H54 (cell line): ENCODE data around the gene TRIM7.
A peak's percentile ranks its signal among the peaks of the same experiment; 100 is the strongest.
"Not testable (repeated sequence)": the region's sequence is repeated elsewhere in the genome, so short reads cannot be mapped to it uniquely, and the experiment has no call there.

Experiments used
- DNase-seq: peaks from one replicate; pipeline ENCODE4 v3.0.0; 2011; ENCODE audit warnings: low spot score, mixed read lengths; ENCODE audit not compliant: insufficient read length
- FAIRE-seq: peaks from 3 replicates; lab custom pipeline; 2011; peaks lifted over from hg19 to GRCh38; lab: Jason Lieb, UNC
- POLR2A ChIP-seq: IDR thresholded peaks from 2 replicates; pipeline ENCODE4 v1.6.1; 2011; ENCODE audit warnings: low read depth, mild to moderate bottlenecking, low read length

Gene TRIM7

GRCh38 chr5:181223729-181224389 is 18.9 kb upstream of the TRIM7 start:
- no peak for FAIRE-seq
- DNase-seq, result no peak
- peak; percentile 82 for TF ChIP-seq POLR2A

DNA sequence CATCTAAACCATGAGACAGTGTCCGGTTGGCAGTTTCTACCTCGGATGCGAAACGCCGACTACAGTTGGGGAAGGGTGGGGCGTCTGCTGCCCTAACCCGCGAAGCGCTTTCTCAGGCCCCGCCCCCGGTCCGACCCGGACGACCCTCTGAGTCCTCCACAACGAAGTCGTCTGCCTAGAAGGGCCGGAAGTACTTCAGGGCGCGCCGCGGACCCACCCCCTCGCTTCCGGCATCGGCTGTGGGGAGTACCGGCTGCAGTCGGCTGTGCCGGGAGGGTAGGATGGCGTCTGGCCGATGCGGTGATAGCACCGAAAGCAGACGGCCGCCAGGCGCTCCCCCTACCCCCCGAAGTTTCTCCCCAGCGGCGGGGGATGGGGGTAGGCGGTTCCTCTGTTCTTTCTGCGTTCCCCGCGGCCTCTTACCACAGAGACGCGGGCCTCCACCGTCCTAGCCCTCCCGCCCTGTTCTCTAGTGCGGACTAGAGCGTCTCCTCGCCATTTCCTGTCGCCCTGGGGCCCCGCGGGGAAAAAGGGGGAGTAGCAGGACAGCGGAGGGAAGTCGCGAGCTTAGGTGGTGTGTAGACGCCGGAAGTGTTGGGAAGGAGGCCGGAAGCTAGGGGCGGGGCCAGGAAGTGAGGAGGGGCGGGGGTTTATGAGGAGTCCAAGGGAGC is 18.2 kb upstream of the TRIM7 start, which contains the start of gene TRIM41:
Gene TRIM41 (plus strand): TSS at position 224 of the 671 bp plus-strand sequence. CDS start 719 bp downstream, outside the sequence.
- DNase-seq, result peak; percentile 79
- FAIRE-seq, result no peak
- peak; percentile 66 for TF ChIP-seq POLR2A

GRCh38 chr5:181222630-181223057 is 17.6 kb upstream of the TRIM7 start:
- DNase-seq (no peak), FAIRE-seq (no peak)
- TF ChIP-seq POLR2A, result no peak

DNA sequence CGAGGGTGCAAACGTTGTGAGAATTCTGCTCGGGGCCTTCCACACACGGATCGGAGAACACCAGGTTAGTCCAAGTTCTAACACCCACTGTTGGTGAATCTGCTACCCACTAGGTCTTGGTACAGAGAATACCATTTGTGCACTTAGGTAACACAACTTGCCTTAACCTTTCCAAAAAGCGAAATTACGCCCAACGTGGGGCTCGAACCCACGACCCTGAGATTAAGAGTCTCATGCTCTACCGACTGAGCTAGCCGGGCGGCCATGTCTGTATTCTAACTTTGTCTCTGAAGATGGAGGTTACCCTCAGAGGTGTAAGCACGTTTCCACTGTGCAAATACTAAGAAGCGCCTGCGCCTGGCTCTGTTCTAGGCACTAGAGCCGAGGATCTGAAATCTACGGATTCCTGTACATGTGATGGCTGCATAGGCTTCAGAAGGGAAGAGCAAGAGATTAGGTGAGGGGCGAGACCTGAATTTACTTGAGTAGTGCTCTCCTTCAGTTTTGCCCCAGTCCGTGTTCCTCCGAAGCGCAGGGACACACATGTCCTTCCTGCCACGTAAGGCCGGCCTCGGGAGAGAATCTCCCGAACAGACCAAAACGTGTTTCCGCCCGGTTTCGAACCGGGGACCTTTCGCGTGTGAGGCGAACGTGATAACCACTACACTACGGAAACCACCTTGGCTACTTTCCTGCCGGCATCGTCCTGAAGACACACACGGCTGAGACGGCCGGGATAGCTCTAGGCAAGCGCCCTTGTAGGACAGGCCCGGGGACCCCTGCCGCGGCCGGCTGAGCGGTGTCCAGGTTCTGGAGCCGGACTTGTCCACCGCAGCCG is 17.0 kb upstream of the TRIM7 start:
- FAIRE-seq (peak; percentile 48), DNase-seq (peak; percentile 56)
- peak; percentile 72 for TF ChIP-seq POLR2A

- FAIRE-seq (no peak), DNase-seq (no peak)
- TF ChIP-seq POLR2A, result no peak
Measured at GRCh38 chr5:181221105-181221791, 16.3 kb upstream of the TRIM7 start.

GRCh38 chr5:181220178-181220515 is 15.2 kb upstream of the TRIM7 start:
- DNase-seq, result no peak
- no peak for FAIRE-seq
- no peak for TF ChIP-seq POLR2A

GRCh38 chr5:181219262-181220177 is 14.5 kb upstream of the TRIM7 start:
- TF ChIP-seq POLR2A, result no peak
- FAIRE-seq, result no peak
- no peak for DNase-seq

DNA sequence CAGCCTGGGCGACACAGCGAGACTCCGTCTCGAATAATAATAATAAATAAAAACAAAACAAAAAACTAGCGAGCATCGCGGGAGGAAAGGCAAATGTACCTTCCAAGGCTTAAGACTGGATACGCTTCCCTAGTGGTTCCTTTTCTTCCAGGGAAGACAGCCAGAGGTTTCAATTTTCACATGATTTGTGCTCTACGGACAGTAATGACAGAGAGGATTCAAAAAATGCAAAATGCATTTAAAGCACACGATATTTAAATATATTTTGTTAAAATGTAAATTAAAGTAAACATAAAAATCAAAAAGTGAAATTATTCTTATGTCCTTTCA is 13.8 kb upstream of the TRIM7 start:
- no peak for TF ChIP-seq POLR2A
- FAIRE-seq (no peak), DNase-seq (no peak)

- no peak for FAIRE-seq
Measured at GRCh38 chr5:181217803-181218062, 12.7 kb upstream of the TRIM7 start.

DNA sequence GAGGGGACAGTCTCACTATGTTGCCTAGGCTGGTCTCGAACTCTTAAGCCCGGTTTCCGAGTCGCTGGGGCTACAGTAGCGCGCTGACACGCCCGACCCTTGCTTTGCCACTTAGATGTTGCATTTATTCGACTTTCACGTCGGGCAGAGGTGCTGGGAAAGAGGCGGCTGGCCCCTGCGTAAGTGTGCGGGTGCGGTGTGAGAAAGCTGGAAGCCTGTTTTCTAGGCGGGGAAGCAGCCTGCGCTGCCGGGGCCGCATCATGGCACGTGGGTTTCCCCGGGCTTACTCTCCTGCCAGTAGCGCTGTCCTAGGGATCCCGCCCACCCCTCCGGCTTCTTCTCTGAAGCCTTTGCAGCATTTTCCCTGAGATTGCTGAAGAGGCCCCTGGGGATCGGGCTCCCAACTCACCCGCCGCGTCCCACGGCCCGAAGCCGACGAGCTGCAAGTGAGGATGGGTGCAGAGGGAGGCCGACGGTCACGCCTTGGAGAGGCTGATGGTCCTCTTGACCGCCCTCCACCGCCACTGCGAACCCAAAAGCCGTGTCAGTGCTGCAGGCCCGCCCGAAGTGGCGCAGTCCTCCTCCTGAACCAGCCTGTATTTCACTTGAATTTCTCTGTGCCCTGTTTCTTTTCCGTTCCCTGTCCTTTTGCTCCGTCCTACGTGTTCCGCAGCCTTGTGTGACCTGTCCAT is 12.3 kb upstream of the TRIM7 start:
- no peak for TF ChIP-seq POLR2A
- DNase-seq (no peak), FAIRE-seq (no peak)

More at GRCh38 chr5:181217803-181218062, 12.7 kb upstream of the TRIM7 start:
- DNase-seq, result no peak
- no peak for TF ChIP-seq POLR2A

DNA sequence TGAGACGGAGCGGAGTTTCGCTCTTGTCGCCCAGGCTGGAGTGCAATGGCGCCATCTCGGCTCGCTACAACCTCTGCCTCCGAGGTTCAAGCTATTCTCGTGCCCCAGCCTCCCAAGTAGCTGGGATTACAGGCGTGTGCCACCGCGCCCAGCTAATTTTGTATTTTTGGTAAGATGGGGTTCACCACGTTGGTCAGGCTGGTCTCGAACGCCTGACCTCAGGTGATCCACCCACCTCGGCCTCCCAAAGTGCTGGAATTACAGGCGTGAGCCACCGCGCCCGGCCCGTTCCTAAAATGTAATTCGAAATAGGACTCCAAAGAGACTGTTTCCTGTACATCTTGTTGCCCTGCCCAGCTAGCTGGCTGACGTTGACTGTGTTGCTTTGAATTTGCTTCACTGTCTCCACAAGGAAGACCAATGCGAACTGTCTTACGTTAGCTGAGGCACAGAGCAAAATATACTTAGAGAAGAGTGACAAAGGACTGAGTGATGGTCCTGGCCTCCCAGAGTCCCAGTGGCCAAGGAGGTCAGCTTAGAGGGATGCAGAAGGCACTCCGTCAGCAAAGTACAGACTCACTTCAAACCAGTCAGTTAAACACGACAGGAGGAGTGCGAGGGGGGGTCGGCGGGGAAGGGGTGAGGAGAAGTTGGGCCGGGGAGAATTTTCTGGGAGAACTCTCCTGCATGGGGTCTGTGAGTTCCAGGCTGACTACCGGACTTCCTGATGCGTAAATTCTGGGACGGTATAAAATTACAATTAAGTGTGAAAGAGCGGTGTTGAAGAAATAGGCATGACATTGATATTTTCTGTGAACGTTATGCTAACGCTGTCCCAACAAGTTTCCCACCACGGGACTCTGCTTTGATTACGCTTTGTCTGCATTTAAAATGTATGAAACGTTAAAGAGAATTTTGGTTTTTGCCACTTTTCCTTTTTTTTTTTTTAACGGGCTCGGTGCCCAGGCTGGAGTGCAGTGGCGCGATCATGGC is 11.3 kb upstream of the TRIM7 start:
- TF ChIP-seq POLR2A, result no peak
- FAIRE-seq (no peak), DNase-seq (no peak)

DNA sequence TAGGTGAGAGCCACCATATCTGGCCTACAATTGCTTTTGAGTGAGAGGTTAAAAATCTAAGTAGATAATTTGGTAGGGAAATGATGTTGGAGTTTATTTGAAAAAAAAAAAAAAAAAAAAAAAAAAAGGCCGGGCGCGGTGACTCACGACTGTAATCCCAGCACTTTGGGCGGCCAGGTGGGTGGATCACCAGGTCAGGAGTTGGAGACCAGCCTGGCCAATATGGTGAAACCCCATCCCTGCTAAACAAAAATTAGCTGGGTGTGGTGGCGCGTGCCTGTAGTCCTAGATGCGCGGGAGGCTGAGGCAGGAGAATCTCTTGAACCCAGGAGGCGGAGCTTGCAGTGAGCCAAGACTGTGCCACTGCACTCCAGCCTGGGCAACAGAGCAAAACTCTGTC is 9.3 kb upstream of the TRIM7 start:
- not testable (repeated sequence) for DNase-seq, FAIRE-seq
